GM12878 (cell line): Measurements from ENCODE around the gene CAMKK2. TPM values are rescaled to one million over a fixed set of nuclear protein-coding genes. Genes with fewer than 3 reads are reported as not detected.

Experiments
- ATAC-seq: fragments of 200-7000 bp; cut with Tn5 transposase; 3 replicates; pipeline ENCODE4 v1.9.1; 2020; ENCODE audit warnings: mild to moderate bottlenecking, moderate library complexity
- BruUV-seq: library from RNA; stranded (reverse); fragments of 400-500 nt; replicated peaks from 2 replicates; lab custom pipeline; 2021; lab: Mats Ljungman, UMichigan
- CTCF ChIA-PET: fragments of 300-600 bp; sonication (Branson Sonifier 250); formaldehyde crosslinking; extraction: SDS; loops from one replicate; lab custom pipeline; 2021; ENCODE audit warnings: inconsistent platforms; lab: Yijun Ruan, JAX
- POLR2A ChIA-PET: fragments of 350-600 bp; formaldehyde crosslinking; extraction: SDS; loops from one replicate; lab custom pipeline; 2021; ENCODE audit warnings: inconsistent platforms; lab: Charles Lee
- RAD21 ChIA-PET: fragments of 300-600 bp; sonication (Branson Sonifier 250); formaldehyde crosslinking; loops from one replicate; lab custom pipeline; 2023; ENCODE audit warnings: antibody characterized with exemption; ENCODE audit not compliant: unreplicated experiment; lab: Charles Lee
- SMC1A ChIA-PET: fragments of 300-600 bp; sonication (Branson Sonifier 250); formaldehyde crosslinking; loops from one replicate; lab custom pipeline; 2023; ENCODE audit not compliant: unreplicated experiment, uncharacterized antibody; lab: Charles Lee
- DNase-seq: peaks from one replicate; pipeline ENCODE4 v3.0.0-alpha.2; 2011; ENCODE audit warnings: low read depth, low spot score
- FAIRE-seq: peaks from 3 replicates; lab custom pipeline; 2011; peaks lifted over from hg19 to GRCh38; lab: Jason Lieb, UNC
- H2AFZ ChIP-seq: 2 replicates; pipeline ENCODE4 v1.6.0; 2011; ENCODE audit warnings: low read depth, low read length, control low read depth; ENCODE audit not compliant: control insufficient read depth
- H3K27ac ChIP-seq: 2 replicates; pipeline ENCODE4 v1.5.1; 2011; ENCODE audit warnings: control low read depth; ENCODE audit not compliant: control insufficient read depth, insufficient read depth
- H3K27me3 ChIP-seq, 2 experiments: replicated peaks in 1 of 2; 2 replicates each; pipeline versions ENCODE4 v1.6.0 to v1.6.1; 2011; ENCODE audit warnings: low read length in 1 of 2; ENCODE audit not compliant: control insufficient read depth in 2 of 2, insufficient read depth in 2 of 2
- H3K36me3 ChIP-seq, 2 experiments: 2 replicates each; pipeline ENCODE4 v1.5.1; 2011; ENCODE audit warnings: low read length in 1 of 2; ENCODE audit not compliant: control insufficient read depth in 2 of 2, insufficient read depth in 2 of 2
- H3K4me1 ChIP-seq: 2 replicates; pipeline ENCODE4 v1.6.1; 2011; ENCODE audit warnings: mild to moderate bottlenecking, low read length, moderate library complexity, mixed read lengths; ENCODE audit not compliant: control insufficient read depth, insufficient read depth
- H3K4me2 ChIP-seq: 2 replicates; pipeline ENCODE4 v1.6.0; 2011; ENCODE audit warnings: control low read depth; ENCODE audit not compliant: control insufficient read depth, insufficient read depth
- H3K4me3 ChIP-seq: fragments of 200-600 bp; sonication (generic); 2 replicates; pipeline ENCODE4 v1.5.1; 2016
- H3K79me2 ChIP-seq: 2 replicates; pipeline ENCODE4 v1.6.0; 2011; ENCODE audit warnings: low read length; ENCODE audit not compliant: control insufficient read depth, insufficient read depth
- H3K9ac ChIP-seq: 2 replicates; pipeline ENCODE4 v1.8.0; 2011; ENCODE audit warnings: low read length, control low read depth, mixed read lengths; ENCODE audit not compliant: control insufficient read depth, insufficient read depth
- H3K9me3 ChIP-seq: replicated peaks from 3 replicates; pipeline ENCODE4 v1.5.1; 2011; ENCODE audit warnings: mild to moderate bottlenecking, low read length; ENCODE audit not compliant: control insufficient read depth, insufficient read depth
- H4K20me1 ChIP-seq: 2 replicates; pipeline ENCODE4 v1.6.0; 2011; ENCODE audit not compliant: control insufficient read depth, insufficient read depth
- ASH2L ChIP-seq: fragments of 300-600, 200-600 bp; sonication (generic); IDR thresholded peaks from 2 replicates; pipeline ENCODE4 v1.6.1; 2017; ENCODE audit warnings: low read depth, mild to moderate bottlenecking, borderline replicate concordance
- IRF3 ChIP-seq: fragments of 450-650 bp; IDR thresholded peaks from 2 replicates; pipeline ENCODE4 v1.6.1; 2014; ENCODE audit warnings: mild to moderate bottlenecking
- MEF2A ChIP-seq: IDR thresholded peaks from 2 replicates; pipeline ENCODE4 v1.6.1; 2011; ENCODE audit warnings: low read depth, mild to moderate bottlenecking, low read length, moderate library complexity; ENCODE audit not compliant: insufficient read depth
- MYB ChIP-seq: fragments of 150-350 bp; IDR thresholded peaks from 2 replicates; pipeline ENCODE4 v1.6.1; 2014; ENCODE audit warnings: mild to moderate bottlenecking, low read depth, low read length, borderline replicate concordance
- NRF1 ChIP-seq: conservative IDR thresholded peaks from 2 replicates; pipeline ENCODE4 v1.6.1; 2011; ENCODE audit warnings: mild to moderate bottlenecking, low read depth, low read length, improper control_type of control experiment
- SIN3A ChIP-seq: IDR thresholded peaks from 2 replicates; pipeline ENCODE4 v1.6.1; 2012; ENCODE audit warnings: low read depth, low read length, improper control_type of control experiment
- TBL1XR1 ChIP-seq: IDR thresholded peaks from 2 replicates; pipeline ENCODE4 v1.6.1; 2012; ENCODE audit warnings: low read depth, low read length, improper control_type of control experiment
- TCF7 ChIP-seq: IDR thresholded peaks from 2 replicates; pipeline ENCODE4 v1.6.1; 2014; ENCODE audit warnings: antibody characterized with exemption, borderline replicate concordance
- WRNIP1 ChIP-seq: IDR thresholded peaks from 2 replicates; pipeline ENCODE4 v1.6.1; 2011; ENCODE audit warnings: low read depth, low read length, improper control_type of control experiment, borderline replicate concordance
- ZBED1 ChIP-seq: IDR thresholded peaks from 2 replicates; pipeline ENCODE4 v1.6.1; 2016; ENCODE audit warnings: borderline replicate concordance
- ZNF622 ChIP-seq: fragments of 450-650 bp; IDR thresholded peaks from 2 replicates; pipeline ENCODE4 v1.6.1; 2017; ENCODE audit warnings: mild to moderate bottlenecking, inconsistent platforms
- ZZZ3 ChIP-seq: IDR thresholded peaks from 2 replicates; pipeline ENCODE4 v1.6.1; 2011; ENCODE audit warnings: low read depth; ENCODE audit not compliant: control insufficient read depth, insufficient read length
- WGBS: methylation state at CpG from one replicate; pipeline ENCODE4 v1.1.6; 2016; ENCODE audit warnings: low lambda C conversion rate; ENCODE audit not compliant: insufficient replicate concordance, insufficient coverage; ENCODE audit errors: missing lambda C conversion rate; 5-methylcytosine and 5-hydroxymethylcytosine counted together
- in situ Hi-C: fragments of 300-500 bp; cut with MboI; formaldehyde crosslinking; loops from 9 replicates; pipeline ENCODE4 v1.14.3; 2018; ENCODE audit warnings: mixed read lengths
- intact Hi-C: fragments of 100-400 bp; cut with micrococcal nuclease; formaldehyde crosslinking; loops from one replicate; pipeline ENCODE4 v1.14.2; 2022; ENCODE audit not compliant: unreplicated experiment
- polyA plus RNA-seq, 11 experiments: library from polyadenylated mRNA; depleted of rRNA in 4 of 11; unstranded in 6 of 11; stranded (reverse) in 5 of 11; fragments of >200 nt; fragmentation: Nextera tagmentation in 4 of 11; fragmentation: Illumina TruSeq in 1 of 11; extraction: Ambion mirVana in 4 of 11; extraction: Trizol in 1 of 11; gene quantifications; 1 replicate in 1 of 11; 2 replicates in 10 of 11; pipeline versions ENCODE4 v1.2.1 to v1.2.3, GENCODE V29; 2011 to 2016; ENCODE audit warnings: inconsistent platforms in 2 of 11, missing spikeins in 2 of 11, low read depth in 1 of 11
- total RNA-seq, 4 experiments: library from RNA; depleted of rRNA in 3 of 4; stranded (reverse); fragments of >200 nt in 3 of 4; fragmentation: Illumina TruSeq in 1 of 4; extraction: Trizol in 1 of 4; gene quantifications; 2 replicates each; pipeline versions ENCODE4 v1.2.1 to v1.2.3, GENCODE V29; 2013 to 2021
- TF ChIP-seq, protein P1 (sequence below): fragments of 450-650 bp; IDR thresholded peaks from 2 replicates; pipeline ENCODE4 v1.6.1; 2017; ENCODE audit warnings: mild to moderate bottlenecking
- TF ChIP-seq, protein P2 (sequence below): IDR thresholded peaks from 2 replicates; pipeline ENCODE4 v1.6.1; 2012; ENCODE audit warnings: low read depth, low read length, improper control_type of control experiment
- TF ChIP-seq, protein P3 (sequence below): fragments of 450-650 bp; conservative IDR thresholded peaks from 2 replicates; pipeline ENCODE4 v1.6.1; 2017; ENCODE audit warnings: mild to moderate bottlenecking, moderate library complexity

CAMKK2 gene
- total and polyA plus RNA-seq, 10 of the 15 experiments (the other 5 are each of a cell fraction or from before 2014, with no cell fraction given) = 5.2 to 40.6 (median 26.6) TPM

DNA sequence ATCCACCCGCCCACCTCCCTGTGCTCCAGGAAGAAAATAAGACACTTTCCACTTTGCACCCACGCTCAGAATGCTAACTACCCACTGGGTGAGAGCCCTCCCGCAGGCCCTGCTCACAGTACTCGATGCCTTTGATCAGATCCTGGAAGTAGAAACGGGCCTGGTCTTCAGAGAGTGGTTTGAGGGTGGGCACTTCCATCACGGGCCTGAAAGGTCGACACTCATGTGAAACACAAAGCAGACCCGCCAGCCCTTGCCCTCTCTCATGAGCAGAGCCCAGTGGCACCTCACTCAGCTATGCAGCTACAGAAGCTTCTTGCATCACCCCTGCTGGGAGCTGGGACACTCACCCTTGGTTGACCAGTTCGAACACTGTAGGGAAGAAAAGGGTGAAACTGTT lies 41.1 kb downstream of the CAMKK2 start:
- Histone ChIP-seq H2AFZ (no peak overlapping the region), H3K4me1 (peaks cover 5% of the 10 kb centered on the region), H3K79me2 (no peaks in the 10 kb centered on the region), H3K27me3 (no peaks in the 10 kb centered on the region), H3K9ac (no peak overlapping the region), H4K20me1 (no peaks in the 10 kb centered on the region), H3K36me3 (peaks cover 5 to 25% of the 10 kb centered on the region in 2 experiments; a peak in 3 of 4 replicates), H3K9me3 (no peaks in the 10 kb centered on the region; the same call in 2 of the 3 replicates), H3K4me3 (no peak overlapping the region), H3K27ac (no peak overlapping the region), H3K4me2 (no peak overlapping the region)
- 84% methylated on average over 9 of the region's 9 CpGs for WGBS
- in situ Hi-C loops = no loop called here
- SMC1A ChIA-PET = interaction anchor here (0.8 kb wide), 1 partner anchor 40 kb away, joined by 3 read pairs; no protein-coding TSS in a partner anchor
- ATAC-seq = no peak
- POLR2A ChIA-PET = no interaction called here
- TF ChIP-seq ZBED1 (no peak), WRNIP1 (no peak), NRF1 (no peak), ASH2L (no peak), TBL1XR1 (no peak), ZNF622 (no peak), MYB (no peak), TCF7 (no peak), MEF2A (no peak), ZZZ3 (no peak), SIN3A (no peak), IRF3 (no peak)
- TF ChIP-seq, protein P1, sequence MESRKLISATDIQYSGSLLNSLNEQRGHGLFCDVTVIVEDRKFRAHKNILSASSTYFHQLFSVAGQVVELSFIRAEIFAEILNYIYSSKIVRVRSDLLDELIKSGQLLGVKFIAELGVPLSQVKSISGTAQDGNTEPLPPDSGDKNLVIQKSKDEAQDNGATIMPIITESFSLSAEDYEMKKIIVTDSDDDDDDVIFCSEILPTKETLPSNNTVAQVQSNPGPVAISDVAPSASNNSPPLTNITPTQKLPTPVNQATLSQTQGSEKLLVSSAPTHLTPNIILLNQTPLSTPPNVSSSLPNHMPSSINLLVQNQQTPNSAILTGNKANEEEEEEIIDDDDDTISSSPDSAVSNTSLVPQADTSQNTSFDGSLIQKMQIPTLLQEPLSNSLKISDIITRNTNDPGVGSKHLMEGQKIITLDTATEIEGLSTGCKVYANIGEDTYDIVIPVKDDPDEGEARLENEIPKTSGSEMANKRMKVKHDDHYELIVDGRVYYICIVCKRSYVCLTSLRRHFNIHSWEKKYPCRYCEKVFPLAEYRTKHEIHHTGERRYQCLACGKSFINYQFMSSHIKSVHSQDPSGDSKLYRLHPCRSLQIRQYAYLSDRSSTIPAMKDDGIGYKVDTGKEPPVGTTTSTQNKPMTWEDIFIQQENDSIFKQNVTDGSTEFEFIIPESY = no peak
- TF ChIP-seq, protein P2, sequence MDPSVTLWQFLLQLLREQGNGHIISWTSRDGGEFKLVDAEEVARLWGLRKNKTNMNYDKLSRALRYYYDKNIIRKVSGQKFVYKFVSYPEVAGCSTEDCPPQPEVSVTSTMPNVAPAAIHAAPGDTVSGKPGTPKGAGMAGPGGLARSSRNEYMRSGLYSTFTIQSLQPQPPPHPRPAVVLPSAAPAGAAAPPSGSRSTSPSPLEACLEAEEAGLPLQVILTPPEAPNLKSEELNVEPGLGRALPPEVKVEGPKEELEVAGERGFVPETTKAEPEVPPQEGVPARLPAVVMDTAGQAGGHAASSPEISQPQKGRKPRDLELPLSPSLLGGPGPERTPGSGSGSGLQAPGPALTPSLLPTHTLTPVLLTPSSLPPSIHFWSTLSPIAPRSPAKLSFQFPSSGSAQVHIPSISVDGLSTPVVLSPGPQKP = no peak
- TF ChIP-seq, protein P3, sequence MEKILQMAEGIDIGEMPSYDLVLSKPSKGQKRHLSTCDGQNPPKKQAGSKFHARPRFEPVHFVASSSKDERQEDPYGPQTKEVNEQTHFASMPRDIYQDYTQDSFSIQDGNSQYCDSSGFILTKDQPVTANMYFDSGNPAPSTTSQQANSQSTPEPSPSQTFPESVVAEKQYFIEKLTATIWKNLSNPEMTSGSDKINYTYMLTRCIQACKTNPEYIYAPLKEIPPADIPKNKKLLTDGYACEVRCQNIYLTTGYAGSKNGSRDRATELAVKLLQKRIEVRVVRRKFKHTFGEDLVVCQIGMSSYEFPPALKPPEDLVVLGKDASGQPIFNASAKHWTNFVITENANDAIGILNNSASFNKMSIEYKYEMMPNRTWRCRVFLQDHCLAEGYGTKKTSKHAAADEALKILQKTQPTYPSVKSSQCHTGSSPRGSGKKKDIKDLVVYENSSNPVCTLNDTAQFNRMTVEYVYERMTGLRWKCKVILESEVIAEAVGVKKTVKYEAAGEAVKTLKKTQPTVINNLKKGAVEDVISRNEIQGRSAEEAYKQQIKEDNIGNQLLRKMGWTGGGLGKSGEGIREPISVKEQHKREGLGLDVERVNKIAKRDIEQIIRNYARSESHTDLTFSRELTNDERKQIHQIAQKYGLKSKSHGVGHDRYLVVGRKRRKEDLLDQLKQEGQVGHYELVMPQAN = no peak
- BruUV-seq = no TSS peak
- RAD21 ChIA-PET = no interaction called here
- FAIRE-seq = no peak
- CTCF ChIA-PET = interaction anchor here (0.6 to 1.2 kb wide), 2 partner anchors 32 to 241 kb away, joined by 3 to 6 read pairs; no protein-coding TSS in a partner anchor
- intact Hi-C loops = no loop called here
- no peak for DNase-seq
